GM12865 (cell line): ENCODE measurements around the gene SMTN.
"Not testable (repeated sequence)": the region's sequence is repeated elsewhere in the genome, so short reads cannot be mapped to it uniquely, and the experiment has no call there.

Experiments used
- DNase-seq: peaks from one replicate; pipeline ENCODE4 v3.0.0; 2010; ENCODE audit warnings: low read depth
- H3K4me3 ChIP-seq: 2 replicates; pipeline ENCODE4 v1.5.1; 2011; ENCODE audit warnings: mild to moderate bottlenecking, low read depth, low read length, control low read depth
- CTCF ChIP-seq: IDR thresholded peaks from 2 replicates; pipeline ENCODE4 v1.5.1; 2011; ENCODE audit warnings: low read length, control low read depth, low read depth, inconsistent platforms; ENCODE audit not compliant: insufficient read depth; ENCODE audit errors: missing control alignments

The SMTN gene

GRCh38 chr22:31107894-31108218, 26.7 kb downstream of the SMTN start:
- H3K4me3 ChIP-seq = peak overlapping the region; percentile 52
- no peak for DNase-seq
- no peak for TF ChIP-seq CTCF

- DNase-seq, H3K4me3 ChIP-seq: not testable (repeated sequence)
Measured at GRCh38 chr22:31112547-31113091, 31.5 kb downstream of the SMTN start.

- H3K4me3 ChIP-seq = no peak overlapping the region
- DNase-seq = no peak
- TF ChIP-seq CTCF = no peak
Measured at GRCh38 chr22:31118046-31118820, 37.1 kb downstream of the SMTN start.

- TF ChIP-seq CTCF = no peak
Measured at GRCh38 chr22:31119026-31119717, 38.1 kb downstream of the SMTN start.

GRCh38 chr22:31120230-31120629, 39.1 kb downstream of the SMTN start:
- no peak for TF ChIP-seq CTCF
- no peak overlapping the region for H3K4me3 ChIP-seq
- DNase-seq = no peak

More at GRCh38 chr22:31119026-31119717, 38.1 kb downstream of the SMTN start:
- H3K4me3 ChIP-seq = no peak overlapping the region
- no peak for DNase-seq

GRCh38 chr22:31120642-31121041, 39.5 kb downstream of the SMTN start:
- no peak for TF ChIP-seq CTCF
- DNase-seq = no peak
- H3K4me3 ChIP-seq = no peak overlapping the region

- DNase-seq = no peak
- H3K4me3 ChIP-seq = no peak overlapping the region
- no peak for TF ChIP-seq CTCF
Measured at GRCh38 chr22:31121403-31121802, 40.3 kb downstream of the SMTN start.
